ENCODE measurements around the gene MLF2. TPM values are rescaled to one million over a fixed set of nuclear protein-coding genes. Genes with fewer than 3 reads are reported as not detected.

The MLF2 gene
- total RNA-seq, 1 experiment from 2014 or later, result 309 TPM

GRCh38 chr12:6771091-6771495, 18.2 kb upstream of the MLF2 start:
- ChIA-PET CTCF (interaction anchor here (0.9 to 1.9 kb wide), 2 partner anchors 13 to 17 kb away, joined by 3 to 13 read pairs; partner anchors contain the start of gene MLF2), RAD21 (ENCODE audit: low non-redundant PET in 1 of 2, low total read pairs in 2 of 2, uncharacterized antibody in 2 of 2, unreplicated experiment in 2 of 2) (no interaction called here), POLR2A (interaction anchor here (1.5 kb wide), 1 partner anchor 18 kb away, joined by 5 read pairs; the partner anchor contains the start of gene MLF2)
- H3K4me1 ChIP-seq (ENCODE audit: control insufficient read depth in 1 of 2, insufficient read depth in 2 of 2, low read length in 2 of 2), result peaks cover 18 to 40% of the 10 kb centered on the region in 2 experiments
- no peak overlapping the region for H3K9ac ChIP-seq (ENCODE audit: low read length)
- H3K27me3 ChIP-seq (ENCODE audit: insufficient read depth, low read length), result no peaks in the 10 kb centered on the region
- peaks cover 29% of the 10 kb centered on the region for H3K79me2 ChIP-seq (ENCODE audit: insufficient read depth, low read length)
- no peak for TF ChIP-seq EGR1 (IDR thresholded peaks at IDR 0.05; ENCODE audit: low read depth)
- no peak for TF ChIP-seq ATF3 (IDR thresholded peaks at IDR 0.05)
- no peak for TF ChIP-seq CEBPB (IDR thresholded peaks at IDR 0.05; ENCODE audit: low read depth)
- TF ChIP-seq, protein P1, sequence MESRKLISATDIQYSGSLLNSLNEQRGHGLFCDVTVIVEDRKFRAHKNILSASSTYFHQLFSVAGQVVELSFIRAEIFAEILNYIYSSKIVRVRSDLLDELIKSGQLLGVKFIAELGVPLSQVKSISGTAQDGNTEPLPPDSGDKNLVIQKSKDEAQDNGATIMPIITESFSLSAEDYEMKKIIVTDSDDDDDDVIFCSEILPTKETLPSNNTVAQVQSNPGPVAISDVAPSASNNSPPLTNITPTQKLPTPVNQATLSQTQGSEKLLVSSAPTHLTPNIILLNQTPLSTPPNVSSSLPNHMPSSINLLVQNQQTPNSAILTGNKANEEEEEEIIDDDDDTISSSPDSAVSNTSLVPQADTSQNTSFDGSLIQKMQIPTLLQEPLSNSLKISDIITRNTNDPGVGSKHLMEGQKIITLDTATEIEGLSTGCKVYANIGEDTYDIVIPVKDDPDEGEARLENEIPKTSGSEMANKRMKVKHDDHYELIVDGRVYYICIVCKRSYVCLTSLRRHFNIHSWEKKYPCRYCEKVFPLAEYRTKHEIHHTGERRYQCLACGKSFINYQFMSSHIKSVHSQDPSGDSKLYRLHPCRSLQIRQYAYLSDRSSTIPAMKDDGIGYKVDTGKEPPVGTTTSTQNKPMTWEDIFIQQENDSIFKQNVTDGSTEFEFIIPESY (IDR thresholded peaks at IDR 0.05; ENCODE audit: extremely low read depth, insufficient replicate concordance, low read length), result no peak
- TF ChIP-seq EZH2 (IDR thresholded peaks at IDR 0.05), result no peak
- TF ChIP-seq CBX3 (IDR thresholded peaks at IDR 0.05; ENCODE audit: low read depth), result no peak
- TF ChIP-seq YY1 (IDR thresholded peaks at IDR 0.05; ENCODE audit: extremely low read depth, insufficient replicate concordance, low read depth, low read length), result no peak
- no peak for TF ChIP-seq ELF1 (IDR thresholded peaks at IDR 0.05; ENCODE audit: borderline replicate concordance, low read depth)
- no peak for TF ChIP-seq JUND (IDR thresholded peaks at IDR 0.05)
- TF ChIP-seq EZH2phosphoT487 (IDR thresholded peaks at IDR 0.05; ENCODE audit: borderline replicate concordance), result no peak
- TF ChIP-seq POLR2AphosphoS5 (IDR thresholded peaks at IDR 0.05; ENCODE audit: low read depth, low read length), result no peak; the same call in 1 of the 2 replicates
- TF ChIP-seq RAD21 (IDR thresholded peaks at IDR 0.05; ENCODE audit: low read depth), result no peak
- no peak overlapping the region for H3K4me3 ChIP-seq (replicated peaks in 1 of 2; ENCODE audit: low read depth in 1 of 2, low read length in 2 of 2)
- ATAC-seq (no peak), DNase-seq (ENCODE audit: low read depth, low spot score) (no peak)
- H2AFZ ChIP-seq (ENCODE audit: low read depth, low read length, poor library complexity, severe bottlenecking), result no peak overlapping the region
- H3K9me3 ChIP-seq (ENCODE audit: control insufficient read depth in 1 of 2, insufficient read depth in 1 of 2, low read depth in 1 of 2, low read length in 2 of 2), result no peaks in the 10 kb centered on the region
- peak overlapping the region; percentile 40; the same call in 1 of the 2 replicates for H3K27ac ChIP-seq (ENCODE audit: low read depth, low read length)
- BruUV-seq (replicated peaks), result no TSS peak
- no peaks in the 10 kb centered on the region for H3K9me2 ChIP-seq (ENCODE audit: insufficient read depth)
- peaks cover 9 to 13% of the 10 kb centered on the region in 2 experiments; a peak in 3 of 4 replicates for H3K36me3 ChIP-seq (ENCODE audit: control insufficient read depth in 1 of 2, insufficient read depth in 2 of 2, low read length in 2 of 2)
- H3K4me2 ChIP-seq (ENCODE audit: low read length), result no peak overlapping the region
- H4K20me1 ChIP-seq (ENCODE audit: insufficient read depth), result no peaks in the 10 kb centered on the region
- intact Hi-C loops (cut with micrococcal nuclease), result no loop called here

Measured in HCT116 (cell line).